Islet precursor cell (in vitro differentiated cells): ENCODE data around the gene ABI3.
"Not testable (repeated sequence)": the region's sequence is repeated elsewhere in the genome, so short reads cannot be mapped to it uniquely, and the experiment has no call there.

Source experiments
- DNase-seq: peaks from one replicate; pipeline ENCODE4 v3.0.0-alpha.2; 2018

The ABI3 gene, protein sequence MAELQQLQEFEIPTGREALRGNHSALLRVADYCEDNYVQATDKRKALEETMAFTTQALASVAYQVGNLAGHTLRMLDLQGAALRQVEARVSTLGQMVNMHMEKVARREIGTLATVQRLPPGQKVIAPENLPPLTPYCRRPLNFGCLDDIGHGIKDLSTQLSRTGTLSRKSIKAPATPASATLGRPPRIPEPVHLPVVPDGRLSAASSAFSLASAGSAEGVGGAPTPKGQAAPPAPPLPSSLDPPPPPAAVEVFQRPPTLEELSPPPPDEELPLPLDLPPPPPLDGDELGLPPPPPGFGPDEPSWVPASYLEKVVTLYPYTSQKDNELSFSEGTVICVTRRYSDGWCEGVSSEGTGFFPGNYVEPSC

DNA sequence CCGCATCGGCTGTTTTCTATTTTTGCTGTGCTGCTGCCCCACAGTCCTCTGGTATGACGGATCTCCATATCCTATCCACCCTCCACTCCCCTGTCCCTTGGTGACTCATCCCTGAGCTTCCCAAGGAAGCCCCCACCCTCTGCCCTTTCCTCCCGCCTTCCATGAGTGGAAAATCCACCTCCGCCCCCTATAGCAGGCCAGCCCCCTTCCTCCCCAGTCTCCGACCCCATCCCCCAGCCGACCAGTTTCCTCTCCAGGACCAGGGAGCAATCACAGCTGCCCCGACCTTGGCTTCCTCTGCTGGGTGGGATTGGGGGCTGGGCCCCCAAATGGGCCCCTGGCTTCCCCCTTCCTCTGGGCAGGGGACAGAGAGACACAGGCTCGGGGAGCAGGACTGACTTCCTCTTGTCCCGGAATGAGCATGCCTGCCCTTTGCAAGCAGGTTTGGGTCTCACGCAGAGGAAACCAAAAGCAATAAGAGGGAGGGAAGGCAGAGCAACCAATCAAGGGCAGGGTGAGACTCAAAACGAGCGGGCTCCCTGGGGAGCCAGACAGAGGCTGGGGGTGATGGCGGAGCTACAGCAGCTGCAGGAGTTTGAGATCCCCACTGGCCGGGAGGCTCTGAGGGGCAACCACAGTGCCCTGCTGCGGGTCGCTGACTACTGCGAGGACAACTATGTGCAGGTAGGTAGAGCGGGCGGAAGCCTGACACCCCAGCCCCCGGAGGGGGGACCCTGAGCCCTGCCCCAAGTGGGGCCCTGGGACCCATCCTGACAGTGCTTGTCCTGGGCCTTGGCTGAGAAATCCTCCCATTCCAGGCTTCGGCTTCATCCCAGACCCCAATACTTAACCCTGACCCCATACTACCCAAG is at the start of gene ABI3, which contains the start of gene GNGT2:
Gene ABI3, plus strand, starts transcription at position 550 of the 872 bp plus-strand sequence. Its CDS starts 18 bp downstream, at position 568.
Gene GNGT2, minus strand, starts transcription at position 417 of the 872 bp plus-strand sequence. CDS start 3,152 bp downstream, outside the sequence.
- DNase-seq = peak; percentile 92

DNA sequence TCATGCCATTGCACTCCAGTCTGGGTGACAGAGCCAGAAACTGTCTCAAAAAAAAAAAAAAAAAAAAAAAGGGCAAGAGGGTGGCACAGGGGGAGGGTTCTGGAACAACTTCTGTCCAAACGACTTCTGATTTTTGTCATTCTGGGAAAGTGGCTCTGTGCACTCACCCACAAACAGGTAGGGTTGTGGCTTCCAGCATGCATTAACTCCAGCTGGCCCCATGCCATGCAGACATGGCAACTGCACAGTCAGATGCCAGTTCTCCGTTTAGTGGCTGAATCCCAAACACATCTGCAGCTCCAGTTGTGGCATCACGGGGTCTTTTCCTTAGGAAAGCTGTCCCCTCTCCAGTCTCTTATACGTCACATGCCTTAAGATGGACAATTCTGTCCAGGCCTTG is 47.6 kb upstream of the ABI3 start:
- DNase-seq = no peak

GRCh38 chr17:49165143-49165542 is 45.4 kb upstream of the ABI3 start:
- DNase-seq = no peak

DNA sequence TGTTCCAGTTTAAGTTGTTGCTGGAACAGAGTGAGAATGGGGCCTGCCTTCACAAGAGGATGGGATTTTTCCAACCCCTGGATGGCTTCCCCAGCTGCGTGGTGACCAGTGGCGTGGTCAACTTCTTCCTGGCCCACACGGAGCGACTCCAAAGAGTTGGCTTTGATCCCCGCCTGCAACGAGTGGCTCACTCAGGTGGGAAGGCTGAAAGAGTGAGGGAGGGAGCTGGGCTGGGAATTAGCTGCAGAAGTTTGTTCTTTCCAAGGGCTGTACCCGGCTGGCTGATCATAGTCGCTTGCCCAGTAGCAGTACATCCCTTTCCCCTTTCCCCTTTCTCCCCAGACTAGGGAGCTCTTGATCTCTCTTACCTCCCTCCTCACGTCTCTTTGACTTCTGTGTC is 41.8 kb upstream of the ABI3 start:
- no peak for DNase-seq

DNA sequence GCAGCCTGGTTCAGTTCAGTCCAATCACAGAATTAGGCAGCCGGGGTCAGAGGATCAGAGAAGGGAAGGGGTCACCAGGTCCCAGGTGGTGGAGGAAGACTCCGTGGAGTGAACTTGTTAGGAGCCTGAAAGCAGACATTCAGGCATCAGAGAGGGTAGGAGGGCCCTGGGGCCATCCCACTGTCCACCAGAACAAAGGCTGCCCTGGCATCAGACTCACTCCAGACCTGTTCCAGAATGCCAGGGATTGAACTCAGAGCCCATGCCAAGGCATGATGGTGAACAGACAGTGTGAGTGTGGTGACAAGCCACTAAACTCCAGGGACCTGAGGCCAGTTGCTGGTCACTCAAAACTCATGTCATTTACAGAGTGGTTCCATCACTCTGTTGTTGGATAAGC is 40.3 kb upstream of the ABI3 start:
- no peak for DNase-seq

- not testable (repeated sequence) for DNase-seq
Measured at GRCh38 chr17:49170711-49171110, 39.8 kb upstream of the ABI3 start.

DNA sequence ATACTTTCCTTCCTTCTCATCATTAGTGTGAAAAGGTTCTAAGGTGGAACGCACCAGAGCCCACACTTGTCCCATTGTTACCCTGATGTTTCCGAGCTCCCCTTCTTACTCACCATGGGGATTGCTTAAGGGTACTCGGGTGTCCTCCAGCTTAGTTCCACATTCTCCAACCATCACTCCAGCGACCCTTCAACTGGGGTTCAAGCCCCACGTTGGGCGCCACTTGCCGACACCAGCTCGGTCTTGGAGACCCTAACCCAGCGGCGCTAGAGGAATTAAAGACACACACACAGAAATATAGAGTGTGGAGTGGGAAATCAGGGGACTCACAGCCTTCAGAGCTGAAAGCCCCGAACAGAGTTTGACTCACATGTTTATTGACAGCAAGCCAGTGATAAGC is 34.5 kb upstream of the ABI3 start:
- DNase-seq = not testable (repeated sequence)

- DNase-seq = no peak
Measured at GRCh38 chr17:49180303-49180702, 30.2 kb upstream of the ABI3 start.

GRCh38 chr17:49180998-49181635 is 29.4 kb upstream of the ABI3 start:
- DNase-seq = peak; percentile 85

- no peak for DNase-seq
Measured at GRCh38 chr17:49183341-49183740, 27.2 kb upstream of the ABI3 start.

DNA sequence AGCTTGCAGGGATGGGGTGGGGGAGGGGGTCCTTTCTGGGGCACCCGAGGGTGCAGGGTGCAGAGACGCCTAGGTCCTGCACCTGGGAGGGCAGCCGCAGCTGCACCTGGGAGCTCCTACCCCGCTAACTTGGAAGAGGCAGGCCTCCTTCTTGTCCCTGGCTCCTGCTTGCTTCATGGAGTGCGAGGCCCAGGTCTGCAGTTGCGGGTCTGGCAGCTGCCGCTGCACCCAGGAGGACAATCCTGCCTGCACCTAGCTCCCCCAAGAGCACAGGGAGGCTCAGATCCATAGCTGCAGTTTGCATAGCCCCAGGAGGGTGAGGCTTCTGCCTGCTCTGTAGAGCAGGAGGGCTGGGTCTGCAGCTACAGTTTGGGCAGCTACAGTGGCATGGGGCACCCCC is 26.7 kb upstream of the ABI3 start:
- DNase-seq = no peak

DNA sequence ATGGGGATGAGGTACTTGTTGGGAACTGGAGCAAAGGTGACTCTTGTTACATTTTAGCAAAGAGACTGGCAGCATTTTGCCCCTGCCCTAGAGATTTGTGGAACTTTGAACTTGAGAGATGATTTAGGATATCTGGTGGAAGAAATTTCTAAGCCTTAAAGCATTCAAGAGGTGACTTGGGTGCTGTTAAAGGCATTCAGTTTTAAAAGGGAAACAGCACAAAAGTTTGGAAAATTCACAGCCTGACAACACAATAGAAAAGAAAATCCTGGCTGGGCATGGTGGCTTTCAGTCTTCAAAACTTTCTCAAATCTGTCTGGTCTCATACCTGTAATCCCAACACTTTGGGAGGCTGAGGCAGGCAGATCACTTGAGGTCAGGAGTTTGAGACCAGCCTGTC is 26.0 kb upstream of the ABI3 start:
- not testable (repeated sequence) for DNase-seq

- DNase-seq = not testable (repeated sequence)
Measured at GRCh38 chr17:49185381-49185780, 25.1 kb upstream of the ABI3 start.

- DNase-seq = no peak
Measured at GRCh38 chr17:49187301-49187700, 23.2 kb upstream of the ABI3 start.

DNA sequence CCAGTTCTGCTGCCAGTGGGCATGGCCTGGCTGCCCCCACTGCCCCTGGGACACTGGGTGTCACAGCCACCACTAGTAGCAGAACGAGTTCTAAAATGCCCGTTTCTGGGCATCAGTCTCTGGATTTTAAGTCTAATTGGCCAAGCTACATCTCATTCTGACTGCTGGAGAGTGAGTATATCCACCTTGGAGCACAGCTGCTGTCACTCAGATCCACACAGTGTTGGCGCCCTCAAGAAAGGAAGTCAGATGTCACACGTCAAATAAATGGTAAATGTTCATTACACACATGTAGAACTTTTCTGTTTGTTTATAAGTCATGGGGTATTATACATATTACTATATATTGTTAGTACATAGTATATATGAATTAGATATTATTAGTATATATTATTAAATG is 19.6 kb upstream of the ABI3 start:
- DNase-seq = no peak

DNA sequence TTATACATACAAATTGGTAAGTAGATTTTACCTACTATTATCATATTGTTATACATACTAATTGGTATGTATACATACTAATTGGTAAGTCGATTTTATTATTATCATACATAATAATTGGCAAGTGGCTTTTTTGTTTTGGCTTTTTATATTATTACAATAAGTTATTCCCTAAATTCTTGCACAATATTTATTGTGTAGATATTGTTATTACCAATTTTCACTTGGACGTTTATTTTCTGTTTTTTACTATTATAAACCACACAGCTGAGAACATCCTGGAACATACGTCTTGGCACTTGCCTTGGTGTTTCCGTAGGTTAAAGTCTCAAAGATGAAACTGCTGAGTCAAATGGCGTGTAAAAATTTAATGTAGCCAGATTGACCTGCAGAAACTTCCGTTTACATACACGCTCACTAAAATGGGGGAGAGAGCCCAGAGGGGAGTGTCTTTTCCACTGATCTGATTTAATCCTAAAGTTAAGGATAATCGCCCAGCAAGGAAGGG is 19.0 kb upstream of the ABI3 start:
- no peak for DNase-seq

GRCh38 chr17:49191917-49192741 is 18.4 kb upstream of the ABI3 start:
- peak; percentile 99 for DNase-seq

- peak; percentile 86 for DNase-seq
Measured at GRCh38 chr17:49193513-49194296, 16.8 kb upstream of the ABI3 start.

GRCh38 chr17:49194297-49194607 is 16.3 kb upstream of the ABI3 start:
- no peak for DNase-seq

- DNase-seq = no peak
Measured at GRCh38 chr17:49195751-49196150, 14.8 kb upstream of the ABI3 start.

DNA sequence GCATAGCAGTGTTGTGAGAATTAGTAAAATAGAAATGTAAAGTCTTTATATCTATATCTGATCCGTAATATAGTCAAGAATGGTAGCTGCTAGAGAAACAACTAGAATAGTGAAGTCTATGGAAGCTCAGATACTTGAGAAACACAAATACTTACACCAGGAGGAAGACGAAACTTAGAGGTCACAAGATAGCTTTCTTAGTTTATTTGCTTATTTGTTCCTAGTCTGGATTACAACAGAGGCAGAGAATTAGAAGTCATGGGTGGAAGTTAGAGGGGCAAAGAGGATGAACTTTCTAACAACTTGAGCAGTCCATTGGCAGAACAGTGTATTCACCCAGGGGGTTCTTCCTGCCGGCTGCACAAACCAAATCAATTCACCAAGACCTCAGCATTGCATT is 14.0 kb upstream of the ABI3 start:
- DNase-seq = no peak
